BE2C (cell line): Measurements from ENCODE around the gene AGBL1.

Source experiments
- DNase-seq: peaks from one replicate; pipeline ENCODE4 v3.0.0-alpha.2; 2020
- H3K27me3 ChIP-seq: fragments of 250-450 bp; sonication (Bioruptor Pico); 2 replicates; pipeline ENCODE4 v1.5.1; 2020; ENCODE audit warnings: mild to moderate bottlenecking
- H3K36me3 ChIP-seq: fragments of 250-450 bp; sonication (Bioruptor Pico); 2 replicates; pipeline ENCODE4 v1.5.1; 2020; ENCODE audit warnings: mild to moderate bottlenecking
- H3K4me1 ChIP-seq: fragments of 250-450 bp; sonication (Bioruptor Pico); 2 replicates; pipeline ENCODE4 v1.5.1; 2020
- H3K4me3 ChIP-seq: 2 replicates; pipeline ENCODE4 v1.5.1; 2011; ENCODE audit warnings: low read depth, low read length
- H3K9me3 ChIP-seq: fragments of 250-450 bp; sonication (Bioruptor Pico); 2 replicates; pipeline ENCODE4 v1.5.1; 2020
- TF ChIP-seq, protein P1 (sequence below): IDR thresholded peaks from 2 replicates; pipeline ENCODE4 v1.5.1; 2012; ENCODE audit warnings: mild to moderate bottlenecking, low read depth, low read length

AGBL1 gene

GRCh38 chr15:86073281-86073680 is 6.4 kb upstream of the AGBL1 start:
- Histone ChIP-seq H3K36me3 (no peaks in the 10 kb centered on the region), H3K4me3 (no peak overlapping the region), H3K9me3 (no peaks in the 10 kb centered on the region), H3K27me3 (no peaks in the 10 kb centered on the region), H3K4me1 (no peaks in the 10 kb centered on the region)
- TF ChIP-seq, protein P1, sequence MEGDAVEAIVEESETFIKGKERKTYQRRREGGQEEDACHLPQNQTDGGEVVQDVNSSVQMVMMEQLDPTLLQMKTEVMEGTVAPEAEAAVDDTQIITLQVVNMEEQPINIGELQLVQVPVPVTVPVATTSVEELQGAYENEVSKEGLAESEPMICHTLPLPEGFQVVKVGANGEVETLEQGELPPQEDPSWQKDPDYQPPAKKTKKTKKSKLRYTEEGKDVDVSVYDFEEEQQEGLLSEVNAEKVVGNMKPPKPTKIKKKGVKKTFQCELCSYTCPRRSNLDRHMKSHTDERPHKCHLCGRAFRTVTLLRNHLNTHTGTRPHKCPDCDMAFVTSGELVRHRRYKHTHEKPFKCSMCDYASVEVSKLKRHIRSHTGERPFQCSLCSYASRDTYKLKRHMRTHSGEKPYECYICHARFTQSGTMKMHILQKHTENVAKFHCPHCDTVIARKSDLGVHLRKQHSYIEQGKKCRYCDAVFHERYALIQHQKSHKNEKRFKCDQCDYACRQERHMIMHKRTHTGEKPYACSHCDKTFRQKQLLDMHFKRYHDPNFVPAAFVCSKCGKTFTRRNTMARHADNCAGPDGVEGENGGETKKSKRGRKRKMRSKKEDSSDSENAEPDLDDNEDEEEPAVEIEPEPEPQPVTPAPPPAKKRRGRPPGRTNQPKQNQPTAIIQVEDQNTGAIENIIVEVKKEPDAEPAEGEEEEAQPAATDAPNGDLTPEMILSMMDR = no peak
- no peak for DNase-seq

GRCh38 chr15:86076468-86076867 is 3.2 kb upstream of the AGBL1 start:
- no peak for DNase-seq
- Histone ChIP-seq H3K36me3 (no peaks in the 10 kb centered on the region), H3K9me3 (no peaks in the 10 kb centered on the region), H3K4me3 (no peak overlapping the region), H3K27me3 (no peaks in the 10 kb centered on the region), H3K4me1 (no peaks in the 10 kb centered on the region)
- TF ChIP-seq, protein P1 = no peak

DNA sequence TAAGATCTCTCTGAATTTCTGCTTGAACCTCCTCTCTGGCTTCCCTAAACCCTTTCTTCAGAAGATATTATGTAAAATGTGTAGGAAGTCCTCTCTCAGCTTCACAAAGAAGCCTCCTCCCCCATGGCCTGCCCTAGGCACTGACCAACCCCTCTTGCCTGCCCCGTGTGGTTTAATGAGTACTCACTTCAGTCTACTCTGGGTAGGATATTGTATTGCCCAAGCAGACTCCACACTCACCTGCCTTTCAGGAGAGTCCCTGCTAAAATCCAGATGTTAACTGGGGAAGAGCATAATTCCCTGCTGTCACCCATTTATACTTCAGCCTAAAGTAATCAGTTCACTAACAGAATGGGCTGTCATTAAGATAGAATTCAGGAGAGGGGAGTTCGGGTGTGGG is 2.6 kb upstream of the AGBL1 start:
- H3K9me3 ChIP-seq = no peaks in the 10 kb centered on the region
- H3K27me3 ChIP-seq = no peaks in the 10 kb centered on the region
- H3K4me1 ChIP-seq = no peaks in the 10 kb centered on the region
- TF ChIP-seq, protein P1 = no peak
- no peaks in the 10 kb centered on the region for H3K36me3 ChIP-seq
- no peak for DNase-seq
- no peak overlapping the region for H3K4me3 ChIP-seq

DNA sequence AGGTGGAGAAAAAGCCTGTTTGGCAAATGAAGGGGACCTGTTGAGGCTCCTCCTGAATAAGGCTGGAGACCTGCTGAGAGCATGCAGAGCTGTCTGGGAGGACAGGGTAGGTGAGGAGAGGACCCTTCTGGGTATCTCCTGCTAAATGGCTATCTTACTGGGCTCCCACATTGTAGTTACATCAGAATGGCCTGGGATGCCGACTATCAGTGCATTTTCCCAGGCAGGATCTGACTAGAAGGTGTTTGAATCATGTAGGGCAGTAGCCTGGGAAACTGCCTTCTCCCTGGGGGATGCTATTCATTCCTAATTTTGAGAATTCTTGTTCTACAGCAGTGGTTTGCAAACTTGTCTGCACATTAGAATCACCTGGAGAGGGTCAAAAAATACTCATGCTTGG is 631 bp downstream of the AGBL1 start:
- TF ChIP-seq, protein P1 = no peak
- Histone ChIP-seq H3K27me3 (no peaks in the 10 kb centered on the region), H3K36me3 (no peaks in the 10 kb centered on the region), H3K4me1 (no peaks in the 10 kb centered on the region), H3K9me3 (no peaks in the 10 kb centered on the region), H3K4me3 (no peak overlapping the region)
- DNase-seq = no peak

DNA sequence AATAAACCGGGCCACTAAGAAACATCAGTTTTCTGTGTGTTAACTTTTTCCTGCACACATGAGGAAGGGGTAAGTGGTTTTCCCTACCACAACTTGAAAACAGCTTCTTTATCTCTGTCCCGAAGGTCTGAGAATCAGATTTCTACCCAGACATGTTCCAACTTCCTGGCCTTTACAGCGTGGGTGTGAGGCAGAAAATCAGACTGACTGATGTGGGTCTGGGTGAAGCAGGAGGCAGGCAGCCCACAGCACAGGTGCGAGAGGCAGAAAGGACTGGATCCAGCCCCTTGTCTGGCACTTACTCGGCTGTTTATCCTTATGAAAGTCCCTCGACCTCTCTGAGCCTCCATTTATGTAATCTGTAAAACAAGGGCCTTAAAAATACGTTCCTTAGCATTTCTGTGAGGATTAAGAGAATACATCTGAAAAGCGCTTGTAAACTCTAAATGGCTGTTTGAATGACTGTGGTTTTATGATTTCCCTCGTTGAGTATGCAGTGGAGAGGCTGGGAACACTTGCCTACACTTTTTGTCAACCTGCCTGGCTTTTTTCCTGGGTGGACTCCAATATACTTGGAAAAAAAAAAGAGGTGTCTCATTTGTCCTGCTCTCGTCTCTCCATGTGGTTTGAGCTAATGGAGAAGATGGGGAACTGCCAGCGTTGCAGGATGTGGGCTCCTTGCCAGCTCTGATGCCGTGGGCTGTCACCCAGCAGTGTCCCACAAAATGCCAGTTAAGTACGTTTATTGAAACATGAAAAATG is 3.1 kb downstream of the AGBL1 start:
- TF ChIP-seq, protein P1 = no peak

DNA sequence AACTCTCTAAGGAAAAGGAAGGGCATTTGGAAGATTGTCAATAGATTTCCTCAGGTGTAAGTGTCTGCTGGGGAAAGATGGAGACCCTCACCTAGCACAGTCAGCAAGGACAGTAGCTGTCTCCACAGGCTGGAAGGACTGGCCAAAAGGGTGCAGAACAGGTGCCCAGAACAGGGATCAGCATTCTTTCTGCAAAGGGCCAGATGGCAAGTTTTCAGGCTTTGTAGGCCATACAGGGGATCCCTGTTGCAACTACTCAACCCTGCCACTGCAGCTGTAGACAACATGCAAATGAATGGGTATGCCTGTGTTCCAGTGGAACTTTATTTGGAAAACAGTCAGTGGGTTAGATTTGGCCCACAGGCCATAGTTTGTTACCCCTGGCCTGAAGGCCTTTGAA is 8.1 kb downstream of the AGBL1 start:
- Histone ChIP-seq H3K27me3 (no peaks in the 10 kb centered on the region), H3K36me3 (no peaks in the 10 kb centered on the region), H3K9me3 (no peaks in the 10 kb centered on the region), H3K4me3 (no peak overlapping the region), H3K4me1 (no peaks in the 10 kb centered on the region)
- no peak for DNase-seq
- TF ChIP-seq, protein P1 = no peak

More for the DNA sequence above, 3.1 kb downstream of the AGBL1 start:
- Histone ChIP-seq H3K4me3 (no peak overlapping the region), H3K27me3 (no peaks in the 10 kb centered on the region), H3K36me3 (no peaks in the 10 kb centered on the region), H3K9me3 (no peaks in the 10 kb centered on the region), H3K4me1 (no peaks in the 10 kb centered on the region)
- DNase-seq = no peak
